KMS-11 (cell line): ENCODE results near the gene CNP.
A peak's percentile ranks its signal among the peaks of the same experiment; 100 is the strongest.

ENCODE experiments used
- H2AFZ ChIP-seq: fragments of 200-600 bp; sonication (generic); 2 replicates; pipeline ENCODE4 v1.6.1; 2016; ENCODE audit warnings: antibody characterized with exemption, mixed run types, low read depth
- H3K27ac ChIP-seq: fragments of 200-600 bp; sonication (generic); 2 replicates; pipeline ENCODE4 v1.6.1; 2016; ENCODE audit warnings: mild to moderate bottlenecking, mixed run types
- H3K27me3 ChIP-seq: fragments of 200-600 bp; sonication (generic); 2 replicates; pipeline ENCODE4 v1.6.1; 2017; ENCODE audit warnings: mild to moderate bottlenecking, low read depth, mixed run types, moderate library complexity; ENCODE audit not compliant: insufficient read depth
- H3K36me3 ChIP-seq: fragments of 200-600 bp; sonication (generic); 2 replicates; pipeline ENCODE4 v1.6.1; 2017; ENCODE audit warnings: mild to moderate bottlenecking, mixed run types; ENCODE audit not compliant: insufficient read depth
- H3K4me1 ChIP-seq: fragments of 200-600 bp; sonication (generic); 2 replicates; pipeline ENCODE4 v1.6.1; 2016; ENCODE audit warnings: mild to moderate bottlenecking, low read depth, mixed run types; ENCODE audit not compliant: poor library complexity, severe bottlenecking
- H3K4me2 ChIP-seq: fragments of 200-600 bp; sonication (generic); 2 replicates; pipeline ENCODE4 v1.7.0; 2016; ENCODE audit warnings: mild to moderate bottlenecking, mixed run types
- H3K4me3 ChIP-seq: fragments of 200-600 bp; sonication (generic); IDR thresholded peaks from 2 replicates; pipeline ENCODE4 v1.6.1; 2017; ENCODE audit warnings: low read depth, low read length, mixed read lengths; ENCODE audit not compliant: insufficient read depth
- H3K79me2 ChIP-seq: fragments of 200-600 bp; sonication (generic); 2 replicates; pipeline ENCODE4 v1.6.1; 2016; ENCODE audit warnings: low read depth, mixed run types; ENCODE audit not compliant: insufficient read depth
- H3K9ac ChIP-seq: fragments of 200-600 bp; sonication (generic); 2 replicates; pipeline ENCODE4 v1.6.1; 2016; ENCODE audit warnings: mild to moderate bottlenecking, mixed run types
- H4K20me1 ChIP-seq: fragments of 200-600 bp; sonication (generic); 2 replicates; pipeline ENCODE4 v1.6.1; 2016; ENCODE audit warnings: mild to moderate bottlenecking, mixed run types; ENCODE audit not compliant: insufficient read depth
- CTCF ChIP-seq: fragments of 200-600 bp; sonication (generic); conservative IDR thresholded peaks from 2 replicates; pipeline ENCODE4 v1.6.1; 2017; ENCODE audit warnings: low read depth, mild to moderate bottlenecking, antibody characterized with exemption, low read length, moderate library complexity, mixed read lengths

The CNP gene

GRCh38 chr17:41965694-41966462, 717 bp upstream of the CNP start:
- H3K27me3 ChIP-seq: no peaks in the 10 kb centered on the region
- H3K4me2 ChIP-seq: peak overlapping the region; percentile 95
- H3K36me3 ChIP-seq: no peaks in the 10 kb centered on the region; the same call in 1 of the 2 replicates
- no peaks in the 10 kb centered on the region for H4K20me1 ChIP-seq
- peak overlapping the region; percentile 55; the same call in 1 of the 2 replicates for H3K27ac ChIP-seq
- peaks cover 31% of the 10 kb centered on the region for H3K4me1 ChIP-seq
- H3K79me2 ChIP-seq: peaks cover 16% of the 10 kb centered on the region
- H3K4me3 ChIP-seq: no peak overlapping the region
- peak overlapping the region; percentile 83; the same call in 1 of the 2 replicates for H3K9ac ChIP-seq
- TF ChIP-seq CTCF: no peak
- peak overlapping the region; percentile 58 for H2AFZ ChIP-seq

GRCh38 chr17:41967141-41967920, 736 bp downstream of the CNP start:
- H3K4me3 ChIP-seq: no peak overlapping the region
- peak overlapping the region; percentile 58 for H3K27ac ChIP-seq
- peak overlapping the region; percentile 68 for H2AFZ ChIP-seq
- peak overlapping the region; percentile 83 for H3K9ac ChIP-seq
- peaks cover 24% of the 10 kb centered on the region for H3K4me1 ChIP-seq
- H3K36me3 ChIP-seq: no peaks in the 10 kb centered on the region; the same call in 1 of the 2 replicates
- peak overlapping the region; percentile 73 for H3K4me2 ChIP-seq
- peaks cover 16% of the 10 kb centered on the region for H3K79me2 ChIP-seq
- TF ChIP-seq CTCF: no peak
- H3K27me3 ChIP-seq: no peaks in the 10 kb centered on the region
- no peaks in the 10 kb centered on the region for H4K20me1 ChIP-seq

- no peak for TF ChIP-seq CTCF
- H3K36me3 ChIP-seq: no peaks in the 10 kb centered on the region; the same call in 1 of the 2 replicates
- H4K20me1 ChIP-seq: no peaks in the 10 kb centered on the region
- H3K4me2 ChIP-seq: peak overlapping the region; percentile 73
- no peaks in the 10 kb centered on the region for H3K27me3 ChIP-seq
- no peak overlapping the region for H3K27ac ChIP-seq
- no peak overlapping the region for H3K9ac ChIP-seq
- H3K4me1 ChIP-seq: peaks cover 17% of the 10 kb centered on the region
- H2AFZ ChIP-seq: no peak overlapping the region
- no peak overlapping the region for H3K4me3 ChIP-seq
- peaks cover 16% of the 10 kb centered on the region for H3K79me2 ChIP-seq
Observed at GRCh38 chr17:41967921-41968578, 1.5 kb downstream of the CNP start.

GRCh38 chr17:41968676-41969075, 2.1 kb downstream of the CNP start:
- Histone ChIP-seq H3K79me2 (peaks cover 16% of the 10 kb centered on the region), H3K4me3 (no peak overlapping the region), H4K20me1 (no peaks in the 10 kb centered on the region), H3K9ac (no peak overlapping the region), H2AFZ (no peak overlapping the region), H3K4me1 (peaks cover 13% of the 10 kb centered on the region), H3K27ac (no peak overlapping the region), H3K4me2 (no peak overlapping the region), H3K27me3 (no peaks in the 10 kb centered on the region), H3K36me3 (no peaks in the 10 kb centered on the region; the same call in 1 of the 2 replicates)
- no peak for TF ChIP-seq CTCF
